ENCODE measurements around the gene GMPR. TPM values are rescaled to one million over a fixed set of nuclear protein-coding genes. Genes with fewer than 3 reads are reported as not detected.
"Not testable (repeated sequence)": the region's sequence is repeated elsewhere in the genome, so short reads cannot be mapped to it uniquely, and the experiment has no call there.

Gene GMPR
- total RNA-seq, 1 donor from 2014 or later, result 5.2 TPM

- DNase-seq (ENCODE audit: low read depth in 2 of 2), result no peak
These were observed 6.6 kb downstream of the GMPR start for GRCh38 chr6:16244869-16245451.

- no peak for DNase-seq (ENCODE audit: low read depth in 2 of 2)
These were observed 10.0 kb downstream of the GMPR start for GRCh38 chr6:16248271-16248853.

- DNase-seq (ENCODE audit: low read depth in 2 of 2), result no peak
These were observed 11.6 kb downstream of the GMPR start for GRCh38 chr6:16249971-16250370.

- no peak for DNase-seq (ENCODE audit: low read depth in 2 of 2)
These were observed 13.3 kb downstream of the GMPR start for GRCh38 chr6:16251706-16252105.

- no peak for DNase-seq (ENCODE audit: low read depth in 2 of 2)
These were observed 14.4 kb downstream of the GMPR start for GRCh38 chr6:16252686-16253299.

GRCh38 chr6:16253399-16254144, 15.2 kb downstream of the GMPR start:
- DNase-seq (ENCODE audit: low read depth in 2 of 2), result no peak

- DNase-seq (ENCODE audit: low read depth in 2 of 2), result no peak
These were observed 16.1 kb downstream of the GMPR start for GRCh38 chr6:16254535-16254934.

- DNase-seq (ENCODE audit: low read depth in 2 of 2), result no peak
These were observed 18.4 kb downstream of the GMPR start for GRCh38 chr6:16256781-16257180.

- DNase-seq (ENCODE audit: low read depth in 2 of 2), result peak in 1 of 2 donors; percentile 22
These were observed 19.8 kb downstream of the GMPR start for GRCh38 chr6:16257999-16258708.

- no peak for DNase-seq (ENCODE audit: low read depth in 2 of 2)
These were observed 20.3 kb downstream of the GMPR start for GRCh38 chr6:16258709-16259075.

GRCh38 chr6:16259604-16260003, 21.2 kb downstream of the GMPR start:
- DNase-seq (ENCODE audit: low read depth in 2 of 2), result not testable (repeated sequence)

- not testable (repeated sequence) for DNase-seq (ENCODE audit: low read depth in 2 of 2)
These were observed 22.2 kb downstream of the GMPR start for GRCh38 chr6:16260602-16261001.

GRCh38 chr6:16262773-16263172, 24.4 kb downstream of the GMPR start:
- not testable (repeated sequence) for DNase-seq (ENCODE audit: low read depth in 2 of 2)

GRCh38 chr6:16263464-16264099, 25.2 kb downstream of the GMPR start:
- not testable (repeated sequence) for DNase-seq (ENCODE audit: low read depth in 2 of 2)

- DNase-seq (ENCODE audit: low read depth in 2 of 2), result no peak
These were observed 26.4 kb downstream of the GMPR start for GRCh38 chr6:16264785-16265184.

- no peak for DNase-seq (ENCODE audit: low read depth in 2 of 2)
These were observed 27.3 kb downstream of the GMPR start for GRCh38 chr6:16265351-16266341.

- DNase-seq (ENCODE audit: low read depth in 2 of 2), result no peak
These were observed 29.3 kb downstream of the GMPR start for GRCh38 chr6:16267428-16268263.

- DNase-seq (ENCODE audit: low read depth in 2 of 2), result not testable (repeated sequence)
These were observed 31.2 kb downstream of the GMPR start for GRCh38 chr6:16269442-16270070.
